ENCODE measurements around the gene LRRC37A2. TPM values are rescaled to one million over a fixed set of nuclear protein-coding genes. Genes with fewer than 3 reads are reported as not detected.
"Not testable (repeated sequence)": the region's sequence is repeated elsewhere in the genome, so short reads cannot be mapped to it uniquely, and the experiment has no call there.

Gene LRRC37A2
- total and polyA plus RNA-seq, 2 of the 8 experiments (the other 6 are each of a cell fraction or from before 2014, with no cell fraction given) = 4.7 to 10.7 TPM

- H4K20me1 ChIP-seq (replicated peaks in 1 of 2; ENCODE audit: control insufficient read depth in 1 of 2, insufficient read depth in 2 of 2, low read length in 2 of 2); H3K4ac ChIP-seq (replicated peaks; ENCODE audit: insufficient read length, low read depth, low read length); H3K14ac ChIP-seq (ENCODE audit: insufficient read length); H3K4me2 ChIP-seq (ENCODE audit: insufficient read depth in 1 of 2, low read depth in 2 of 2, low read length in 2 of 2); H2AFZ ChIP-seq (ENCODE audit: low read length); CTCF ChIA-PET (ENCODE audit: partially characterized antibody); H4K5ac ChIP-seq (ENCODE audit: insufficient read length, low read depth, low read length); H4K91ac ChIP-seq (replicated peaks; ENCODE audit: insufficient read length, low read length); H2BK15ac ChIP-seq (ENCODE audit: low read length); POLR2A ChIA-PET (ENCODE audit: partially characterized antibody); FAIRE-seq; H3K23ac ChIP-seq (ENCODE audit: insufficient read length); H3K79me2 ChIP-seq (ENCODE audit: control insufficient read depth in 1 of 2, insufficient read depth in 2 of 2, low read length in 2 of 2); H3K56ac ChIP-seq (replicated peaks; ENCODE audit: insufficient read length, low read depth, low read length); H2BK20ac ChIP-seq (ENCODE audit: low read length); H3K9me3 ChIP-seq (ENCODE audit: insufficient read depth in 2 of 2, low read depth in 1 of 2, low read length in 1 of 2); H4K8ac ChIP-seq (ENCODE audit: extremely low read depth, insufficient read depth, low read length); H2BK5ac ChIP-seq (ENCODE audit: low read depth, low read length); H3K18ac ChIP-seq (ENCODE audit: extremely low read depth, low read length); H3K4me3 ChIP-seq (ENCODE audit: extremely low read depth in 1 of 4, insufficient read depth in 2 of 4, low read depth in 3 of 4, low read length in 4 of 4); DNase-seq (ENCODE audit: low read depth in 1 of 2, low spot score in 2 of 2); H3K9ac ChIP-seq (replicated peaks in 1 of 4; ENCODE audit: extremely low read depth in 1 of 4, low read depth in 3 of 4, low read length in 3 of 4); H3K27ac ChIP-seq (ENCODE audit: low read depth, low read length); H3K27me3 ChIP-seq (replicated peaks in 1 of 4; ENCODE audit: control insufficient read depth in 3 of 4, extremely low read depth in 1 of 4, insufficient read depth in 3 of 4, low read length in 3 of 4); H2AK5ac ChIP-seq (ENCODE audit: low read depth, low read length); H2BK120ac ChIP-seq (replicated peaks; ENCODE audit: low read depth, low read length); H3K36me3 ChIP-seq (ENCODE audit: control insufficient read depth in 2 of 4, insufficient read depth in 4 of 4, low read length in 3 of 4); H3K4me1 ChIP-seq (replicated peaks in 1 of 4; ENCODE audit: control insufficient read depth in 3 of 4, insufficient read depth in 4 of 4, low read length in 3 of 4); H3K23me2 ChIP-seq (ENCODE audit: low read depth, low read length); H3K79me1 ChIP-seq (ENCODE audit: low read depth, low read length); H2BK12ac ChIP-seq (ENCODE audit: low read depth, low read length): not testable (repeated sequence)
- no CpG with 5 or more reads among the region's 7 CpGs for WGBS, 2 experiments (ENCODE audit: extremely low coverage in 1 of 2, insufficient coverage in 1 of 2, insufficient read length in 1 of 2, insufficient replicate concordance in 2 of 2, low coverage in 1 of 2, low lambda C conversion rate in 2 of 2, missing lambda C conversion rate in 1 of 2)
Measured at GRCh38 chr17:46591332-46591731, 79.1 kb downstream of the LRRC37A2 start.

GRCh38 chr17:46598344-46598931 is 86.2 kb downstream of the LRRC37A2 start:
- H3K79me2 ChIP-seq (ENCODE audit: control insufficient read depth in 1 of 2, insufficient read depth in 2 of 2, low read length in 2 of 2); CTCF ChIA-PET (ENCODE audit: partially characterized antibody); H2BK120ac ChIP-seq (replicated peaks; ENCODE audit: low read depth, low read length); H3K4me2 ChIP-seq (ENCODE audit: insufficient read depth in 1 of 2, low read depth in 2 of 2, low read length in 2 of 2); H3K23ac ChIP-seq (ENCODE audit: insufficient read length); H2BK15ac ChIP-seq (ENCODE audit: low read length); H4K5ac ChIP-seq (ENCODE audit: insufficient read length, low read depth, low read length); H3K9ac ChIP-seq (replicated peaks in 1 of 4; ENCODE audit: extremely low read depth in 1 of 4, low read depth in 3 of 4, low read length in 3 of 4); H3K36me3 ChIP-seq (ENCODE audit: control insufficient read depth in 2 of 4, insufficient read depth in 4 of 4, low read length in 3 of 4); H3K9me3 ChIP-seq (ENCODE audit: insufficient read depth in 2 of 2, low read depth in 1 of 2, low read length in 1 of 2); H2AK5ac ChIP-seq (ENCODE audit: low read depth, low read length); H4K20me1 ChIP-seq (replicated peaks in 1 of 2; ENCODE audit: control insufficient read depth in 1 of 2, insufficient read depth in 2 of 2, low read length in 2 of 2); H3K14ac ChIP-seq (ENCODE audit: insufficient read length); H2BK12ac ChIP-seq (ENCODE audit: low read depth, low read length); H3K27ac ChIP-seq (ENCODE audit: low read depth, low read length); H2AFZ ChIP-seq (ENCODE audit: low read length); H3K27me3 ChIP-seq (replicated peaks in 1 of 4; ENCODE audit: control insufficient read depth in 3 of 4, extremely low read depth in 1 of 4, insufficient read depth in 3 of 4, low read length in 3 of 4); H3K79me1 ChIP-seq (ENCODE audit: low read depth, low read length); H2BK20ac ChIP-seq (ENCODE audit: low read length); H4K91ac ChIP-seq (replicated peaks; ENCODE audit: insufficient read length, low read length); POLR2A ChIA-PET (ENCODE audit: partially characterized antibody); H3K23me2 ChIP-seq (ENCODE audit: low read depth, low read length); FAIRE-seq; DNase-seq (ENCODE audit: low read depth in 1 of 2, low spot score in 2 of 2); H3K18ac ChIP-seq (ENCODE audit: extremely low read depth, low read length); H2BK5ac ChIP-seq (ENCODE audit: low read depth, low read length); H3K56ac ChIP-seq (replicated peaks; ENCODE audit: insufficient read length, low read depth, low read length); H3K4me1 ChIP-seq (replicated peaks in 1 of 4; ENCODE audit: control insufficient read depth in 3 of 4, insufficient read depth in 4 of 4, low read length in 3 of 4); H4K8ac ChIP-seq (ENCODE audit: extremely low read depth, insufficient read depth, low read length); H3K4me3 ChIP-seq (ENCODE audit: extremely low read depth in 1 of 4, insufficient read depth in 2 of 4, low read depth in 3 of 4, low read length in 4 of 4); H3K4ac ChIP-seq (replicated peaks; ENCODE audit: insufficient read length, low read depth, low read length): not testable (repeated sequence)
- WGBS, 2 experiments (ENCODE audit: extremely low coverage in 1 of 2, insufficient coverage in 1 of 2, insufficient read length in 1 of 2, insufficient replicate concordance in 2 of 2, low coverage in 1 of 2, low lambda C conversion rate in 2 of 2, missing lambda C conversion rate in 1 of 2) = 96% methylated on average over 3 of the region's 3 CpGs; no CpG with 5 or more reads in 1 of the 2 experiments
